ENCODE results near the gene COL9A3. TPM values are rescaled to one million over a fixed set of nuclear protein-coding genes. Genes with fewer than 3 reads are reported as not detected.
A peak's percentile ranks its signal among the peaks of the same experiment; 100 is the strongest.

COL9A3 gene
- total and polyA plus RNA-seq, 2 of the 8 experiments (the other 6 are each of a cell fraction or from before 2014, with no cell fraction given), result 21.7 to 80.1 TPM

DNA sequence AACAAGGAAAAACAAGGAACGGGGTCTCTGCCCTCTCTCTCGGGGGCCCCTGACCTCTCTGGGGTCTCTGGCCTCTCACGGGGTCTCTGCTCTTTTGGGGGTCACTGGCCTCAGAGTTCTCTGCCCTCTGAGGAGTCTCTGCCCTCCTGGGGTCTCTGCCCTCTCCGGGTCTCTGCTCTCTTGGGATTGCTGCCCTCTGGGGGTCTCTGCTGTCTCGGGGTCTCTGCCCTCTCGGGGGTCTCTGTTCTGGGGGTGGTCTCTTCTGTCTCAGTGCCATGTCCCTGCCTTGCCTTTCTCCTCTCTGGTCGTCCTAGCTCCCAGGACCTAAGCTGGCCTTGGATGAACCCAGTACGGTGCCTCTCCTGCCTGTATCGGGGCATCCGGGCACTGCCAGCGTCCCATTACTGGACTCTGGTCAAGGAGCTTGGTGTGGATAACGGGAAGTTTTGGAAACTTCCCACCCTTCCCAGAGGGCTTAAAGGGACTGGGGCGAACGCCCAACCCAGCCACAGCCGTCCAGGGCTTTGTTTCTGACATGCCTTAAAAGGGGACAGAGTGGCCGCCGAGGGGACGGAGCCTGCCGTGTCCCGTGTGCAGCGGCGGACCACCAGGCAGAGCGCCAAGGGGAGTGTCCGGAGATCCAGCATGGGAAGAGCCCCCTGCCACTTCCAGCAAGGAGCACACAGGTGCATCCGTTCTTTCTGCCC lies 45.3 kb upstream of the COL9A3 start:
- no peaks in the 10 kb centered on the region for H3K27me3 ChIP-seq (replicated peaks in 1 of 4; ENCODE audit: control insufficient read depth in 3 of 4, extremely low read depth in 1 of 4, insufficient read depth in 3 of 4, low read length in 3 of 4)
- CTCF ChIA-PET (ENCODE audit: partially characterized antibody), result interaction anchor here (0.9 to 3.1 kb wide), 3 partner anchors 20 to 232 kb away, joined by 3 to 12 read pairs (median 8); partner anchors contain the start of gene NTSR1
- POLR2A ChIA-PET (ENCODE audit: partially characterized antibody), result no interaction called here
- peaks cover 0 to 13% (median 3%) of the 10 kb centered on the region in 4 experiments; a peak in 5 of 7 replicates for H3K4me1 ChIP-seq (replicated peaks in 1 of 4; ENCODE audit: control insufficient read depth in 3 of 4, insufficient read depth in 4 of 4, low read length in 3 of 4)
- H3K23me2 ChIP-seq (ENCODE audit: low read depth, low read length), result no peaks in the 10 kb centered on the region
- H4K8ac ChIP-seq (ENCODE audit: extremely low read depth, insufficient read depth, low read length), result no peak overlapping the region
- no peaks in the 10 kb centered on the region for H3K9me3 ChIP-seq (ENCODE audit: insufficient read depth in 2 of 2, low read depth in 1 of 2, low read length in 1 of 2)
- H3K4me3 ChIP-seq (ENCODE audit: extremely low read depth in 1 of 4, insufficient read depth in 2 of 4, low read depth in 3 of 4, low read length in 4 of 4), result no peak overlapping the region
- H3K4ac ChIP-seq (replicated peaks; ENCODE audit: insufficient read length, low read depth, low read length), result no peak overlapping the region
- H2AK5ac ChIP-seq (ENCODE audit: low read depth, low read length), result no peak overlapping the region
- H3K79me2 ChIP-seq (ENCODE audit: control insufficient read depth in 1 of 2, insufficient read depth in 2 of 2, low read length in 2 of 2), result no peaks in the 10 kb centered on the region
- no peak overlapping the region for H4K5ac ChIP-seq (ENCODE audit: insufficient read length, low read depth, low read length)
- peaks cover 0 to 4% of the 10 kb centered on the region in 2 experiments for H4K20me1 ChIP-seq (replicated peaks in 1 of 2; ENCODE audit: control insufficient read depth in 1 of 2, insufficient read depth in 2 of 2, low read length in 2 of 2)
- no peak overlapping the region for H3K27ac ChIP-seq (ENCODE audit: low read depth, low read length)
- H3K23ac ChIP-seq (ENCODE audit: insufficient read length), result no peak overlapping the region
- no peak overlapping the region for H3K4me2 ChIP-seq (ENCODE audit: insufficient read depth in 1 of 2, low read depth in 2 of 2, low read length in 2 of 2)
- H3K36me3 ChIP-seq (ENCODE audit: control insufficient read depth in 2 of 4, insufficient read depth in 4 of 4, low read length in 3 of 4), result no peaks in the 10 kb centered on the region
- no peak overlapping the region for H4K91ac ChIP-seq (replicated peaks; ENCODE audit: insufficient read length, low read length)
- H2BK5ac ChIP-seq (ENCODE audit: low read depth, low read length), result no peak overlapping the region
- 94% methylated on average over 24 of the region's 25 CpGs; no CpG with 5 or more reads in 1 of the 2 experiments for WGBS, 2 experiments (ENCODE audit: extremely low coverage in 1 of 2, insufficient coverage in 1 of 2, insufficient read length in 1 of 2, insufficient replicate concordance in 2 of 2, low coverage in 1 of 2, low lambda C conversion rate in 2 of 2, missing lambda C conversion rate in 1 of 2)
- peak overlapping the region; percentile 60; the same call in 1 of the 2 replicates for H2BK12ac ChIP-seq (ENCODE audit: low read depth, low read length)
- no peak overlapping the region for H2BK120ac ChIP-seq (replicated peaks; ENCODE audit: low read depth, low read length)
- DNase-seq (ENCODE audit: low read depth in 1 of 2, low spot score in 2 of 2), result no peak
- H3K18ac ChIP-seq (ENCODE audit: extremely low read depth, low read length), result no peak overlapping the region
- H3K79me1 ChIP-seq (ENCODE audit: low read depth, low read length), result peaks cover 4% of the 10 kb centered on the region; the same call in 1 of the 2 replicates
- H3K56ac ChIP-seq (replicated peaks; ENCODE audit: insufficient read length, low read depth, low read length), result no peak overlapping the region
- no peak for FAIRE-seq
- H3K14ac ChIP-seq (ENCODE audit: insufficient read length), result no peak overlapping the region
- H2BK20ac ChIP-seq (ENCODE audit: low read length), result no peak overlapping the region
- H3K9ac ChIP-seq (replicated peaks in 1 of 4; ENCODE audit: extremely low read depth in 1 of 4, low read depth in 3 of 4, low read length in 3 of 4), result no peak overlapping the region
- no peak overlapping the region for H2AFZ ChIP-seq (ENCODE audit: low read length)
- no peak overlapping the region for H2BK15ac ChIP-seq (ENCODE audit: low read length)
- no peak for TF ChIP-seq POU5F1 (IDR thresholded peaks at IDR 0.05; ENCODE audit: low read depth, low read length)
- no peak for TF ChIP-seq TAF1 (IDR thresholded peaks at IDR 0.05; ENCODE audit: low read depth, low read length)
- no peak for TF ChIP-seq MAFK (IDR thresholded peaks at IDR 0.05; ENCODE audit: low read depth, low read length)
- TF ChIP-seq CHD1 (IDR thresholded peaks at IDR 0.05; ENCODE audit: low read depth, low read length), result no peak
- no peak for TF ChIP-seq CTBP2 (IDR thresholded peaks at IDR 0.05; ENCODE audit: borderline replicate concordance, insufficient read depth, insufficient read length, low read length)
- TF ChIP-seq KDM4A (IDR thresholded peaks at IDR 0.05; ENCODE audit: low read depth, low read length, severe bottlenecking), result no peak
- TF ChIP-seq TEAD4 (IDR thresholded peaks at IDR 0.05; ENCODE audit: low read depth, low read length), result no peak
- TF ChIP-seq EGR1 (IDR thresholded peaks at IDR 0.05; ENCODE audit: borderline replicate concordance, low read depth, low read length), result no peak
- TF ChIP-seq EZH2 (IDR thresholded peaks at IDR 0.05; ENCODE audit: low read depth, low read length, severe bottlenecking), result no peak
- TF ChIP-seq JUND (IDR thresholded peaks at IDR 0.05; ENCODE audit: low read length), result no peak
- no peak for TF ChIP-seq ASH2L (IDR thresholded peaks at IDR 0.05; ENCODE audit: low read length)
- no peak for TF ChIP-seq BRCA1 (IDR thresholded peaks at IDR 0.05; ENCODE audit: low read depth, low read length)
- TF ChIP-seq, protein P1, sequence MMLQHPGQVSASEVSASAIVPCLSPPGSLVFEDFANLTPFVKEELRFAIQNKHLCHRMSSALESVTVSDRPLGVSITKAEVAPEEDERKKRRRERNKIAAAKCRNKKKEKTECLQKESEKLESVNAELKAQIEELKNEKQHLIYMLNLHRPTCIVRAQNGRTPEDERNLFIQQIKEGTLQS (IDR thresholded peaks at IDR 0.05; ENCODE audit: insufficient read depth, low read depth, low read length), result no peak

All from H1 (cell line).